Activated CD8-positive, alpha-beta T cell treated with anti-CD3 and anti-CD28 coated beads for 36 hours (primary cell): ENCODE results near the gene PAX8. TPM values are rescaled to one million over a fixed set of nuclear protein-coding genes. Genes with fewer than 3 reads are reported as not detected.

Experiments used
- ATAC-seq: fragments of 200-7000 bp; cut with Tn5 transposase; one replicate; pipeline ENCODE4 v1.10.0; 2021; ENCODE audit warnings: mild to moderate bottlenecking, moderate library complexity
- CTCF ChIA-PET: fragments of 350-600 bp; sonication (Branson Sonifier 250); formaldehyde crosslinking; loops from one replicate; lab custom pipeline; 2021; ENCODE audit warnings: antibody characterized with exemption; lab: Charles Lee
- POLR2A ChIA-PET: fragments of 350-600 bp; sonication (Branson Sonifier 250); formaldehyde crosslinking; loops from one replicate; lab custom pipeline; 2021; ENCODE audit warnings: antibody characterized with exemption; lab: Charles Lee
- DNase-seq: peaks from one replicate; pipeline ENCODE4 v3.0.0-alpha.2; 2020
- H3K27ac Mint-ChIP-seq: one replicate; pipeline ENCODE4 v1.8.0; 2021; ENCODE audit warnings: mild to moderate bottlenecking, mixed read lengths
- H3K27me3 Mint-ChIP-seq: one replicate; pipeline ENCODE4 v1.8.0; 2021; ENCODE audit warnings: mixed read lengths
- H3K36me3 Mint-ChIP-seq: one replicate; pipeline ENCODE4 v1.8.0; 2021; ENCODE audit warnings: low read depth, mixed read lengths
- H3K4me1 Mint-ChIP-seq: one replicate; pipeline ENCODE4 v1.8.0; 2021; ENCODE audit warnings: low read depth, mixed read lengths
- H3K4me3 Mint-ChIP-seq: one replicate; pipeline ENCODE4 v1.8.0; 2021; ENCODE audit warnings: mild to moderate bottlenecking, moderate library complexity, mixed read lengths
- H3K9me3 Mint-ChIP-seq: one replicate; pipeline ENCODE4 v1.8.0; 2021; ENCODE audit warnings: mixed read lengths
- CTCF ChIP-seq: fragments of 200-600 bp; IDR thresholded peaks from one replicate; pipeline ENCODE4 v1.8.0; 2022; ENCODE audit warnings: antibody characterized with exemption, mild to moderate bottlenecking
- intact Hi-C: fragments of 100-400 bp; cut with micrococcal nuclease; formaldehyde crosslinking; loops from one replicate; pipeline ENCODE4 v1.10.0; 2022
- total RNA-seq, 2 experiments: library from RNA; stranded (reverse); gene quantifications; one replicate each; pipeline ENCODE4 v1.2.3, GENCODE V29; 2021

Gene PAX8
- total RNA-seq, 2 experiments from 2014 or later = 0.43 to 0.63 TPM

GRCh38 chr2:113266431-113266830, 12.3 kb downstream of the PAX8 start:
- Mint-ChIP-seq H3K4me1 (no peaks in the 10 kb centered on the region), H3K4me3 (no peak overlapping the region), H3K27ac (no peak overlapping the region), H3K27me3 (peaks cover 2% of the 10 kb centered on the region), H3K9me3 (no peaks in the 10 kb centered on the region), H3K36me3 (no peaks in the 10 kb centered on the region)
- POLR2A ChIA-PET = interaction anchor here (1.5 kb wide), 1 partner anchor 11 kb away, joined by 4 read pairs; no protein-coding TSS in a partner anchor
- ATAC-seq (no peak), DNase-seq (no peak)
- intact Hi-C loops = no loop called here
- no peak for TF ChIP-seq CTCF
- CTCF ChIA-PET = interaction anchor here (1.5 to 1.9 kb wide), 4 partner anchors 10 to 124 kb away, joined by 4 to 6 read pairs (median 5); no protein-coding TSS in a partner anchor

DNA sequence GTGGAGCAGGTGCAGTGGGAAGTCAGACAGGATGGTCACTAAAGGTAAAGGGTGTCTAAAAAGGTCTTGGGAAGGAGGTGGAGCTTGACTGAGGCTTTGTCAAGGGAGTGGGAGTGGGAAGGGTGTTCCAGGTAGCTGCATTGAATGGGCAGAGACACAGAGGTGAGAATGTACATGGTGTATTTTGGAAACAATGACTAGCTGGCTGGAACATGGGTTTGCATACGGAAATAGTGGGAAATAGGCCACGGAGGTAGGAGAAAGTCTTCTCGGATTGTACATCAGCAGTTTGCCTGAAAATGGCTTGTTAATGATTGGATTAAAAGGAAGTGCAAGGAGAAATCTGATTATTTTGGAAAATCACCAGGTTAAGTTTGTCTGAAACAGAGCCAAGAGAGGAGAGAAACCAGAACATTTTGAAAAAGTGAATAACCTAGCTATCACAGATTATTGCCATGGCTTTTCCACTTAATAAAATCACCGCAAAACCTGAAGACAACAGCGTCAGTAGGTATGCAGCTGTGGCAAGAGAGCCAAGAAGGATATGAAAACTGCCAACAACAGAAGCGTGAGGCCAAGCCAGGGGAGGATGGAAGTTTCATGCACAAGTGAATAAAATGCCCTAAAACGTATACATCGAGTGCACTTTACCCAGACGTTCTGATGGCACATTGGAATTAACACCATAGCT, 13.9 kb downstream of the PAX8 start:
- H3K4me3 Mint-ChIP-seq = no peak overlapping the region
- H3K36me3 Mint-ChIP-seq = no peaks in the 10 kb centered on the region
- no peak overlapping the region for H3K27ac Mint-ChIP-seq
- DNase-seq (no peak), ATAC-seq (no peak)
- POLR2A ChIA-PET = no interaction called here
- CTCF ChIA-PET = interaction anchor here (1.6 to 1.9 kb wide), 2 partner anchors 8 to 15 kb away, joined by 6 to 9 read pairs; no protein-coding TSS in a partner anchor
- intact Hi-C loops = no loop called here
- H3K27me3 Mint-ChIP-seq = peaks cover 2% of the 10 kb centered on the region
- no peak for TF ChIP-seq CTCF
- H3K4me1 Mint-ChIP-seq = no peaks in the 10 kb centered on the region
- H3K9me3 Mint-ChIP-seq = no peaks in the 10 kb centered on the region

- CTCF ChIA-PET = interaction anchor here (1.6 to 1.9 kb wide), 3 partner anchors 10 to 22 kb away, joined by 4 to 9 read pairs (median 6); no protein-coding TSS in a partner anchor
Observed at GRCh38 chr2:113263546-113263945, 15.2 kb downstream of the PAX8 start.

DNA sequence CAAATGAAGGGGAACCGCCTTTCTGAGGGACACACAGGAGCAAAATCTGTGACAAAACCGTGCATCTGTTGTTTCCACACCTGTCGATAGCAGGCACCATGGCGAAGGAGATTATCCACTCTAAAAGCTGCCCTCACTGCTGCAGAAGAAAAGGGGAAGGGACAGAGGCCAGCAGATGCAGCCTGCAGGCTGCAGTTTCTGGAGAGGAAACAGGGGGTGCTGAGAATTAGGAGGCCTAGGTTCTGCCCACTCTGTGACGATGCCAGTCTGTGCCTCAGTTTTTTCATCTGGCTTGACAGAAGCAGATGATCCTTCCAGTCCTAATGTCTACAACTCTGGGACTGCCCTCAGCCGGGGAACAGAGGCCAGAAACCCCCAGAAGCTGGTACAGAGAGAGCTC, 17.7 kb downstream of the PAX8 start:
- POLR2A ChIA-PET = interaction anchor here (0.8 kb wide), 1 partner anchor 15 kb away, joined by 3 read pairs; no protein-coding TSS in a partner anchor
- H3K27ac Mint-ChIP-seq = no peak overlapping the region
- DNase-seq = no peak

More at GRCh38 chr2:113263546-113263945, 15.2 kb downstream of the PAX8 start:
- DNase-seq = no peak
- H3K9me3 Mint-ChIP-seq = no peaks in the 10 kb centered on the region
- ATAC-seq = no peak
- peaks cover 2% of the 10 kb centered on the region for H3K27me3 Mint-ChIP-seq
- no peaks in the 10 kb centered on the region for H3K36me3 Mint-ChIP-seq
- TF ChIP-seq CTCF = no peak
- no peak overlapping the region for H3K27ac Mint-ChIP-seq
- POLR2A ChIA-PET = no interaction called here
- H3K4me3 Mint-ChIP-seq = no peak overlapping the region
- H3K4me1 Mint-ChIP-seq = no peaks in the 10 kb centered on the region
- intact Hi-C loops = no loop called here

More for the DNA sequence above, 17.7 kb downstream of the PAX8 start:
- CTCF ChIA-PET = interaction anchor here (0.8 to 4.5 kb wide), 6 partner anchors 10 to 124 kb away, joined by 3 to 22 read pairs (median 4); no protein-coding TSS in a partner anchor
- Mint-ChIP-seq H3K27me3 (peaks cover 2% of the 10 kb centered on the region), H3K4me1 (peaks cover 11% of the 10 kb centered on the region), H3K4me3 (no peak overlapping the region), H3K9me3 (no peaks in the 10 kb centered on the region), H3K36me3 (no peaks in the 10 kb centered on the region)
- intact Hi-C loops = no loop called here
- no peak for TF ChIP-seq CTCF
- no peak for ATAC-seq
